Activated CD4-positive, CD25-positive, alpha-beta regulatory T cell treated with anti-CD3 and anti-CD28 coated beads, Interleukin-2, amount 50 U/mL, for 16 hours (primary cell): ENCODE measurements around the gene NECAB2.
"Not testable (repeated sequence)": the region's sequence is repeated elsewhere in the genome, so short reads cannot be mapped to it uniquely, and the experiment has no call there.

ENCODE experiments used
- DNase-seq: peaks from one replicate; pipeline ENCODE4 v3.0.0-alpha.2; 2020; ENCODE audit warnings: low read depth, low spot score

Gene NECAB2

DNA sequence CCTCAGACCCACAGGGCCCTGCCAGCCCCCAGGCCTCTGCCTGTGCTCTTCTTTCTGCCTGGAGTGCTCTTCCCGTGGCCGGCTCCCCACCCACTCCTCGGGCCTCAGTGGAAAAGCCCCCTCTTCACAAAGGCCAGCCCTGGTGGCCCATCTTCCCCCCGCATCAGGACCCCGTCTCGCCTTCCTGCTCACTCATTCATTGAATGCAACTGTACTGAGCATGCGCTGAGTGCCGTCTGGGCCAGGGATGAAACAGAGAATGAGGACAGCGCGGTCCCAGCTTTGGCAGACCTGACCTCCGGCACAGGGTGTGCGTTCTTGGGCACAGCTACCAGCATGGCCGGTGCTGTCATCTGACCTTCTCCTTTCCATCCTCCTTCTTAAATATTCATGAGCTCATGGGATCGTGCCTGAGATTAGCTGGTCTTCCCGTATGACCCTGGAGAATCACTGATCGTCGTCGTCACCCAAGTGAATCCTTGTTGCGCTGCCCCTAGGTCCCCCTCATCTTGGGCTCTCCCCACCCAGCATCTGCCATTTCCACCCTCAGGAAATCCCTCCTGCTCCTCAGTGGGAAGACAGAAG, 31.4 kb upstream of the NECAB2 start:
- no peak for DNase-seq

DNA sequence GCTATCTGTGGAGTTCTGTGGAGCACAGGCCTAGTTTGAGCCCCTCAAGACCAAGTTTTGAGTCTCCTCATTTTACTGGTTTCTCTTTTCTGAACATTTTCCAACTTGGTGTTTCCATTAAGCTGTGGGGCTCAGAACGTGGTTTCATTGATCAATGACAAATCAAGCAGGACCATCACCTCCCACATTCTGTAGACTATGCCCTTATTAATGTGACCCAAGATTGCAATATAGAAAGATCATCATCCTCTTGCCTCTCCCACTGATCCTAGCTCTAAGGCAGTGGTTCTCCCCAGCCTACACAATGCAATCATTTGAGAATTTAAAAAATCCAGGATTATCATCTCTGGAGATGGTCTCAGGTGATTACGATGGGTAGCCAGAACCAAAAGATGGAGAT, 30.8 kb upstream of the NECAB2 start:
- DNase-seq, result no peak

- no peak for DNase-seq
Observed at GRCh38 chr16:83937922-83938885, 29.8 kb upstream of the NECAB2 start.

DNA sequence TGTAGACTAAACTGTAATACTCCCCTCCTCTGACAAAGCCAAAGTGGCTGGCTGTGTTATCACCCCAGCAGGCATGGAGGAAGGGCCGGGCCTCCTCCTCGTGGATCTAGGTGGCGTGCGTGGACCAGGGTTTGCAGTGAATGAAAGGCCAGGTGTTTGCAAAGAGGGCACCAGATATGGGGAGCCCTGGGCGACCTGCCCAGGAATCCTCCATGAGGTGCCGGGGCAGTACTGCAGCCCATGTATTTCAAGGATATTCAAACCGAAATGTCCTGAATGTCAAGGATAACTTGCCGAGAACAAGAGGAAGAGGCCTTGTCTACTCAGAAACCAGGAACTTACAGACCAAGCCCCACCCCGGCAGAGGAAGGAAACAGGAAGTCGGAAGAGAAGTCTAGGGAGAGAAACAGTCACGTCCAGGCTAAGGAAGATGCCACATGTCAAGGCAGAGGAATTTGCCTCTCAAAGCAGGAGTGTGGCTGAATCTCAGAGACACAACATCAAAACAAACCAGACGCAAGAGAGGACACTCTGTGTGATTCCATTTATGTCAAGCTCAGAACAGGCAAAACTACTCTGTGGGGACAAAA, 28.7 kb upstream of the NECAB2 start:
- no peak for DNase-seq

DNA sequence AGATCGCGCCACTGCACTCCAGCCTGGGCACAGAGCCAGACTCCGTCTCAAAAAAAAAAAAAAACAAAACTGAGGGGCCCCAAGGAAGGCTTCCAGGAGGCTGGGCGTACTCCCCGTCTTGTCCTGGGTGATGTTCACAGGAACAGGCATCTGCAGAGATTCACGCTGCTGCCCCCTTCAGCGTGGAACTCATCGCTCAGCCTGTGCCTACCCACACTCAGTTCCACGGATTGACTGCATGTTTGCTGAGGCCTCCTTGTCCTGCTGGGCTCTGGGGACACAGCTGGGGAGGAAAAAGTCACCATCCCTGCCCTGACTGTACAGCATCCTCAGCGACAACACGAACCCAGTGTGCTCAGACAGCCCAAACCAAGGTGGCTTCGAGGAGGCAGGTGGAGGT, 27.9 kb upstream of the NECAB2 start:
- DNase-seq, result no peak

DNA sequence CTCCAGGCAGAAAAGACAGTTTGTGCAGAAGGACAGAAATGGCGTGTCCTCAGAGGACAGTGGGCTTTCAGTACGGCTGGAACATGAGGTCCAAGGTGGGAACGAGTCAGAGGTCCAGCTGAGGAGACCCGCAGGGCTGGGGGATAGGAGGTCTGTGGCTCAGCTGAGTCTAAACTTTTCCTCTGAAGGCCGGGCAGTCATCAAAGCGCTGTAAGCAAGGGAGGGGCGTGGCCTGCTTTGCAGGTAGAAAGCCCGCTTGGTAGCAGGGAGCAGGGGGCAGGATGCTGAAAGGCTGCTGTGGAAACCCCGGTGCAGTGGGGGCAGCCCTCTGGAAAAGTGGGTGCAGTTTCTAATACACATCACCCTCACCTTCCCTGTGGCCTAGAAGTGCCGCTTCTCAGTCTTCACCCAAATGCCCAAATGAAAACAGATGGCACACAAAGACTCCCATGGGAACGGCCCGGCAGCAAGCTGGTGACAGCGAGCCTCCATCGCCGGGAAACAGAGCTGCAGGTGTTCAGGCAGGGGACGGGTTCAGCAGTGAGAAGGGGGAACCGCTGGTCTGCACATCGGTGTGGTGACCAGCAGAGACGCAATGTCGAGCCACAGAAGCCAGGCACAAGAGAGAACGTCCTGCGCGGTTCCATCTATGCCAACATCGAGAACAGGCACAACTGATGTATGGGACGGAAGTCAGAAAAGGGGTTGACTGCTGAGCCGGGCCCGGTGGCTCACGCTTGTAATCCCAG, 27.2 kb upstream of the NECAB2 start:
- DNase-seq, result no peak

GRCh38 chr16:83941546-83941945, 26.5 kb upstream of the NECAB2 start:
- DNase-seq, result not testable (repeated sequence)

- DNase-seq, result no peak
Observed at GRCh38 chr16:83942074-83942473, 26.0 kb upstream of the NECAB2 start.

DNA sequence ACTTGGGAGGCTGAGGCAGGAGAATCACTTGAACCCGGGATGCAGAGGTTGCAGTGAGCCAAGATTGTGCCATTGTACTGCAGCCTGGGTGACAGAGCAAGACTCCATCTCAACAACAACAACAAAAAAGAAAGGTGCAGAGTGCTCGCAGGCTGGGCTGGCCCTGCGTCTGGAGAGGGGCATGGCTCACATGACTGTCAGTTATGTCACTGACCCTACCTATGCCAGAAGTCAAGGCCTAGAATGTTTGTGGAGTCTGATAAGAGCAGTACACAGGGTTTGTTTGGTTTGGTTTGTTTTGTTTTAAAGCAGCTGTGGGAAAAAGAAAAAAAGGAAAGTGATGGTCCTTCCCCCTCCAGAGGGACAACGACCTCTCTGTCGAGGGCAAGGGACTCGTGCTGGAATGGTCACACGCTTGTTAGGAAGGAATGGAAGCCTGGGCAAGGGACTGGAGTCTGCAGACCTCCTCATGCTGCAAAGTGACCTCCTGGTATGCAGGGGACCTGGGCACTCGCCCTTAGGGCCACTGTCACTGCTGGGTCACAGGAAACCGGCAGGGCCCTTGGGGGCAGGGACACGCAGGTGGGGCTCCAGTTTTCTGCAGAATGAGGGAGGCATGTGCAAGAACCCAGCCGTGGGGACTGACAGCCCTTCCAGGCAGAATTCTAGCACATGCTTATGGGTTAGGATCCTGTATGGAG, 25.1 kb upstream of the NECAB2 start:
- no peak for DNase-seq

DNA sequence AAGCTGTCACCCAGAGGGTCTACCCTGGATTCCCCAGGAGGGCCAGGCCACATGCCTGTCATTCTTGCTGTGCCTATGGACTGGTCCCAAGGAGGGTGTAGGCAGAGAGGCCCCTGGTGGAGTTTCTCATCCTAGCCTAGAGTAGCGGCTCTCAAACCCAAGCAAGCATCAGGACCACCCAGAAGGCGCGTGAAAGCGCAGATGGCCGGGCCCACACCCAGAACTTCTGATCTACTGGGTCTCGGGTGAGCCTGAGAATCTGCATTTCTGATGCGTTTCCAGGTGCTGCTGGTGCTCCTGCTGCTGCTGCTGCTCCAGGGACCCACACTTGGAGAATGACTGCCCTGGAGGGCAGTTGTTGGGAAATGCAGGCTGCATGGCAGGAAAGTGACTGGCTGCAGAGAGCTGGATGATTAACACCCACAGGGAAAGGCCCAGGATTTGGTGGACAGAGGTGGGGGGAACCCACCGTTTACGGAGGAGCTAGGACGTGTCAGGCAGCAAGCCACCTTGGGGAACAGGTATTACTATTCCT, 24.5 kb upstream of the NECAB2 start:
- DNase-seq, result no peak

DNA sequence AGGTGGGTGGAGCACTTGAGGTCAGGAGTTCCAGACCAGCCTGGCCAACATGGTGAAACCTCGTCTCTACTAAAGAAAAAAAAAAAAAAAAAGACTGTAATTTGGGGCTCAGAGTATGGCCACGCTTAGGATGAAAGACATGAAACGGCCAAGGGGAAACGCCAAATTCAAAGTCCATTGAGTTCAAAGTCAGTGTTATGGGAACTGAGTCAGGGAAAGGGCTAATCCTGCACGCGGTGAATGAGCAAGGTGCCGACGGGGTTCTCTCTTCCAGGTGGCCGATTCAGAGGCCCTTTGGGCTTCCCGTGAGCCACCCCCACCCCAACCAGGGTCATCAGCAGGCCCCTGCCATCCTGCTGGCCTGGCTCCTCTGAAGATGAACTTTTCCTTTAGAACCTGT, 22.5 kb upstream of the NECAB2 start:
- no peak for DNase-seq

GRCh38 chr16:83946154-83946780, 21.8 kb upstream of the NECAB2 start:
- no peak for DNase-seq

- DNase-seq, result no peak
Observed at GRCh38 chr16:83946781-83947566, 21.1 kb upstream of the NECAB2 start.

GRCh38 chr16:83947642-83948234, 20.3 kb upstream of the NECAB2 start:
- DNase-seq, result no peak

DNA sequence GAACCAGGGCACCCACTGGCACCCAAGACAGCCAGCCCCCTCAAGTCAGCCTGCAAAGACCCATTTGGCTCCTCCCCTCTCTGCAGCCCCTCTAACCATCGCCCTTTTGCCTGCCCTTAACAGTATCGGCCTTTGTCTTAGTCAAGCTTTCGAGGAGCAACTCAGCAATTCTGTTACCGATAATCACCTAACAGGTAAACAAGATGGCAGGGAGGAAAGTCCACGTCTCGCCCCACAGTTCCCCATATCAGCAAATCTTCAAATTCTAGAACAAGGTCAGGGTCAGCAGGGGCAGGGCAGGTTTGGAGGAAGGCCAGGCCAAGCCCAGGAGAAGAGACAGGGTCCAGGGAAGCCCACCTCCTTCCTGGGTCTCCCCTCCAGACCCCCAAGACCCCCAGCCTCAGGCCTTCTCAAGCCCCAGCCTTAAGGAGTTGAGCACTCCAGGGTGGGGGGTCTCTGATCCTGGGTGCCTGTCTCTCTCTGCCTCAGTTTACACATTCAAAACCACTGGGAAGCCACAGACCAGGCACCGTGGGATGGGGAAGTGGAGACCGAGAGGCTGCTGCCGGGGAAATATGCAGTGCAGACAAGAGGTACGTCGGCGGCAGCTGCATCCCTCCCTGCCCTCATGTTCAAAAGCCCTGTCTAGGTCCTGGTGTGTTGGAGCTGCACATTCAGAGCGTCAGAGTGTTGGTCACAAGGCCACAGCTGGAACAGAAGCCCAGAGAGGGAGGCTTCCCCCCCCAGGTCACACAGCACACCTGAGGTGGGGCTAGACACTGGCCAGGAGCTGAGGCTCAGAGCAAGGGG, 18.9 kb upstream of the NECAB2 start:
- no peak for DNase-seq

- DNase-seq, result no peak
Observed at GRCh38 chr16:83949724-83950001, 18.4 kb upstream of the NECAB2 start.

DNA sequence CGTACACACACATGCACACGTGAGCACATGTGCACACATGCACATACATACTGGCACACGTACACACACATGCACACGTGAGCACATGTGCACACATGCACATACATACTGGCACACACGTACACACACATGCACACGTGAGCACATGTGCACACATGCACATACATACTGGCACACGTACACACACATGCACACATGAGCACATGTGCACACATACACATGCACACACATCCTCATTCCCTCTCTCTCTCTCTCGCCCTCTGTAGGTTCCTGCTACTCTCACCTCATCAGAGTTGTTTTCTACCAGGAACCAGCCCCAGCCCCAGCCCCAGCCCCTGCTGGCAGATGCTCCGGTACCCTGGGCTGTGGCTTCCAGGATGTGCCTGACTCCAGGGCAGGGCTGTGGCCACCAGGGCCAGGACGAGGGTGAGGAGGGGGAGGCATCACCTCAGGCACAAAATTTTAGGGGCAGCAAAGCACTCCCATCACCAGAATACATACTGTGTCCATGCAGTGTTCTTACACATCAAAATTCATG, 17.1 kb upstream of the NECAB2 start:
- not testable (repeated sequence) for DNase-seq

- DNase-seq, result no peak
Observed at GRCh38 chr16:83951544-83951943, 16.5 kb upstream of the NECAB2 start.

DNA sequence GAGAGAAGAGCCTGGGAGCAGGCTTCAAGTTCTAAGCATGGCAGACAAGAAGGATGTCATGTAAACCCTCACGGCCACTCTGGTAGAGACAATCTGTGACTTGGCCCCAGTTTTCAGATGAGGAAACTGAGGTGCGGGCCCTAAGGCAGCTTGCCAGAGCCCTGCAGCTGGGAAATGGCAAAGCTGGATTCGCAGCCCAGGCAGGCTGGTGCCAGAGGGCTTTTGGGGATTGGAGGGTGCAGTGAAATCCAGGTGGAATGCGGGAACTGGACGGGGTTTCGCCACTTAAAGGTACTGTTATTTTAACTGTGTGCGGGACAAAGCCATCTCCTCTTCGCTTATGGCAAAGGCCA, 15.5 kb upstream of the NECAB2 start:
- DNase-seq, result no peak
